ENCODE data around the gene PIK3C2B.

The PIK3C2B gene

DNA sequence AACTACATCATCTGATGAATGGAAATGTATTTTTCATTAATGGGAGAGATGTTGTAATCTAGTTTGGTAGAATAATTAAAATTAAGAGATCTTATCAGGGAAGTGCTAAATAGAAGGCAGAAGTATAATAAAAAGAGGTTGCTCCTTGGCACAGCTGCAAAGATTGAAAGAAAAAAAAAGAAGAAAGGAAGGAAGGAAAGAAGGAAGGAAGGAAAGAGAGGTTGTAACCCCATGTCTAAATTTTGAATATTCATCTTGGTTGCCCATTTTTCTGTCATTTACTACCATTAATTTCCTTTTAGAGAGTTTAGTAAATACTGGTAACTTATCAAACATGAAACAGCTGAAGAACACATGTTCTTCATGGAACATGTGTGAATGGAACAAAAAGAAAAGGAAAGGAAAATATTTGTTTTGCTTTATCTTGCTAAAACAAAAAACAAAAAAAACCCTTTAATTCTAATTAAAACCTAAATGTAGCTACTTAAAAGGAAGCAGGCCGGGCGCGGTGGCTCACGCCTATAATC, 11.1 kb upstream of the PIK3C2B start:
- no peaks in the 10 kb centered on the region for H3K36me3 ChIP-seq
- H3K9me3 ChIP-seq, result no peaks in the 10 kb centered on the region
- peak overlapping the region; percentile 82 for H3K27ac ChIP-seq
- no peak for TF ChIP-seq CTCF (IDR thresholded peaks at IDR 0.05)
- peaks cover 30 to 36% of the 10 kb centered on the region in 2 experiments for H3K4me1 ChIP-seq (ENCODE audit: control insufficient read depth in 1 of 2, insufficient read depth in 1 of 2, low read depth in 1 of 2, low read length in 1 of 2)
- peak overlapping the region in 1 of 2 experiments; percentile 46 for H3K4me3 ChIP-seq (ENCODE audit: low read depth in 1 of 2, low read length in 1 of 2)
- H3K27me3 ChIP-seq, result no peaks in the 10 kb centered on the region

DNA sequence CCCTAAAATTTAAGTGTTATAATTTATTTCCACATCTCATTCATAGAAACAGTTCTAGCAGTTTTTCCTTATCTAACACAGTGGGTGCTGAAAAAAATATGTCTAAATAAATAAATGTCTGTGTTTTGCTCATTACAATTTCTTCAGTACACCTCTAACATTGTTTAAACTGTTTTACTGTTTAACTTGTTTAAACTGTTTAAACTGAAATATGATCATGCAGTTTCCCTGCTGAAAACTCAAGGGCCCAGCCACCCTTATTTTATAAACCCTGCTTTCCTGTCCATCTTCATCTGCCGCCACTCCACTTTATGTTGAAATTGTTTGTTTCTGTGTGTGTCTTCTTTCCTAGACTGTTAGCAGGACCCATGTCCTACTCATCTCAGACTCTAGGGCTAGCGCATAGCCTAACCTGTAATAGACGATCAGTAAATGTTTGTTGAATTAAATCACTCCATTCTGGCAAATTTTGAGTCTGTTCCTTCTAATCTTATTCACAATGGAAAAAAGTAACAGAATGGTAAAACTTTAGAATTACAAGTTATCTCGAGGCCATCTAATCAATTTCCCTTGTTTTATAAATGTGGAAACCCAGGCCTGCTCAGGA, 9.4 kb upstream of the PIK3C2B start:
- Histone ChIP-seq H3K4me3 (ENCODE audit: low read depth in 1 of 2, low read length in 1 of 2) (no peak overlapping the region), H3K36me3 (no peaks in the 10 kb centered on the region)
- no peak for TF ChIP-seq CTCF (IDR thresholded peaks at IDR 0.05)

DNA sequence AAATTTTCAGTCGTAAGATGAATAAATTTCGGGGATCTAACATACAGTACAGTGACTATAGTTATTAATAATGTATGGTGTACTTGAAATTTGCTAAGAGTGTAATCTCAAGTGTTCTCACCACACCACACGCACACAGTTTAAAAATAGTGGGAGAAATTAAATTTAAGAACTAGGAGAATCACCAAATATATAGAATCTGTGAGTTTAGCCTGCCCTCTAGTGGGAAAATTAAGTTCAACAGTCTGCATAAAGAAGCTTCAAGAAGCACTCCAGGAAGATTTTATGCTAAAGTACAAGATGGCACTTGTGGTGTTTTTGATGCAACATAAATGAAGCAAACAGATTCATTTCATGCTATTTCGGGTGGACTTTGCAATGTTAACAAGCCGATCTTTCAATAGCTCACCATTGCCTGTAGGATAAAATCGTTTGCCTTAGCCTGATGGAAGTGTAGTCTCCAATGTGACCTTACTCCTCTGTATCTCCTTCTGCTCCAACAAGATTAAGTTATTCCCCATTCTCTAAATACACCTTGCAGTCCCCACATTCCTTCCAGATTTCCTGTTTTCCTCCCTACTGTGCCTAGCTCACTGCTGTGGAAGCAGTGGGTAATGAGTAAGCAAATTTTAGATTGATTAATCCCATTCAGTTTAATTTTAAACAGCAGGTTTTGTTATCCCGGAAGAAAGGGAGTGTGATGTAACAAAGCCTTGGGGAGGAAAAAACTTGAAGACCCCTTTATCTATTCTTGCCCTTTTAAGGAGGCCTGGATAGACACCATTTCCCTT, 8.7 kb upstream of the PIK3C2B start:
- peaks cover 35 to 44% of the 10 kb centered on the region in 2 experiments for H3K4me1 ChIP-seq (ENCODE audit: control insufficient read depth in 1 of 2, insufficient read depth in 1 of 2, low read depth in 1 of 2, low read length in 1 of 2)
- no peaks in the 10 kb centered on the region for H3K9me3 ChIP-seq
- H3K4me3 ChIP-seq (ENCODE audit: low read depth in 1 of 2, low read length in 1 of 2), result no peak overlapping the region
- TF ChIP-seq CTCF (IDR thresholded peaks at IDR 0.05), result peak; percentile 80
- peaks cover 3% of the 10 kb centered on the region for H3K27me3 ChIP-seq
- no peaks in the 10 kb centered on the region for H3K36me3 ChIP-seq
- H3K27ac ChIP-seq, result peak overlapping the region; percentile 60

More for the DNA sequence above, 9.4 kb upstream of the PIK3C2B start:
- no peaks in the 10 kb centered on the region for H3K27me3 ChIP-seq
- H3K27ac ChIP-seq, result peak overlapping the region; percentile 60
- no peaks in the 10 kb centered on the region for H3K9me3 ChIP-seq
- H3K4me1 ChIP-seq (ENCODE audit: control insufficient read depth in 1 of 2, insufficient read depth in 1 of 2, low read depth in 1 of 2, low read length in 1 of 2), result peaks cover 33 to 39% of the 10 kb centered on the region in 2 experiments

GRCh38 chr1:204502241-204502640, 7.6 kb upstream of the PIK3C2B start:
- no peaks in the 10 kb centered on the region for H3K9me3 ChIP-seq
- no peak for TF ChIP-seq CTCF (IDR thresholded peaks at IDR 0.05)
- peaks cover 13% of the 10 kb centered on the region for H3K27me3 ChIP-seq
- no peak overlapping the region for H3K27ac ChIP-seq
- H3K4me3 ChIP-seq (ENCODE audit: low read depth in 1 of 2, low read length in 1 of 2), result no peak overlapping the region
- peaks cover 31 to 36% of the 10 kb centered on the region in 2 experiments for H3K4me1 ChIP-seq (ENCODE audit: control insufficient read depth in 1 of 2, insufficient read depth in 1 of 2, low read depth in 1 of 2, low read length in 1 of 2)
- no peaks in the 10 kb centered on the region for H3K36me3 ChIP-seq

DNA sequence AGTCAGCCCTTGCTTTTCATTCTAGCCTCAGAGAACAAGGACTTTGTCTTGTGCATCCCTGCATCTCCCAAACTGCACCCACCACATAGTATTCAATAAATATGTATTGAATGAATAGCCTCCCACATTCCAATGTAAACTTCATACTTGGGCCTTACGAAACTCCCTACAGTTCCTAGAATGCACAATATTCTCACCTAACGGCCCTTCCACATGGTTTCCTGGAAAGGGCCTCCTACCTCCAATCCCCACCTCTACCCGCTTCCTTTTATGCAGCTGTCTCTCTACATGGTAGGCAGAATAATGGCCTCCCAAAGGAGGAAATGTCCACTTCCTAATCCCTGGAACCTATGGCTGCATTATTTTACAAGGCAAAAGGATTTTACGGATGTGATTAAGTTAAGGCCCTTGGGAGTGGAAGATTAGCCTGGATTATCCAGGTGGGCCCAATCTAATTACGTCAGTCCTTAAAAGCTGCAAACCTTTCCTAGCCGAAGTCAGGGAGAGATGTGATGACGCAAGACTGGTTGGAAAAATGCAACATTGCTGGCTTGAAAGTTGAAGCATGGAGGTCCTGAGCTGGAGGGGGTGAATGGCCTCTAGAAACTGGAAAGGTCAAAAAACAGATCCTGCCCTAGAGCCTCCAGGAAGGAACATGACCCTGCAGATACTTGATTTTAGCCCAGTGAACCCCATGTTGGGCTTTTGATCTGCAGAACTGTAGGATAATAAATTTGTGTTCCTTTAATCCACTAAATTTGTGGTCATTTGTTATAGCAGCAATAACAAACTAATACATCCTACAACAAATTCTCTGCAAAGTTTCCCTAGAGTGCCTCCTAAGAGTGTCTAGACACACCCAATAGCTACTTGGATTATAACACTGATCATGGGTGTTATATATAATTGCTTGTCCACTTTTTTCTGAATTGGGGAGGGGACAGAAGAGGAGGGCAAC, 5.2 kb upstream of the PIK3C2B start:
- Histone ChIP-seq H3K36me3 (no peaks in the 10 kb centered on the region), H3K4me3 (ENCODE audit: low read depth in 1 of 2, low read length in 1 of 2) (no peak overlapping the region), H3K9me3 (no peaks in the 10 kb centered on the region), H3K4me1 (ENCODE audit: control insufficient read depth in 1 of 2, insufficient read depth in 1 of 2, low read depth in 1 of 2, low read length in 1 of 2) (peaks cover 17 to 25% of the 10 kb centered on the region in 2 experiments), H3K27me3 (peaks cover 37% of the 10 kb centered on the region), H3K27ac (peak overlapping the region; percentile 18)
- TF ChIP-seq CTCF (IDR thresholded peaks at IDR 0.05), result no peak

All from neutrophil (primary cell).